ENCODE results near the gene AAMP.
"Not testable (repeated sequence)": the region's sequence is repeated elsewhere in the genome, so short reads cannot be mapped to it uniquely, and the experiment has no call there.

AAMP gene

GRCh38 chr2:218274586-218274985 lies 4.6 kb upstream of the AAMP start:
- no peak for DNase-seq (ENCODE audit: low spot score)

DNA sequence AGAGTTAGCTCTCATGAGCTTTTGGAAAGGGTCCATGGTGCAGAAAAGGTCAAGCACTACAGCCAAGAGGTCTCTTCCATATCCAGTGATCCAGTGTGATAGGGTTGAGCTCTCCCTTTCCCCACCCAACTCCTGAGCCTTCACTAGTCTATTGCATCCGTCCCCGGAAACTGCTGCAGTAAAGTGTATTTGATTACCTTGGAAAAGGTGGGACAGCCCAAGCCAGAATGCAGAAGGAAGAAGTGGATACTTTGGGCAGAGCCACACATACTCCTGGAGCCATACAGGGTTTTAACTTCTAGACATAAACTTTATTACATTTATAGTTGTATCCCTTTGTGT lies 3.9 kb upstream of the AAMP start:
- DNase-seq (ENCODE audit: low spot score), result no peak

DNA sequence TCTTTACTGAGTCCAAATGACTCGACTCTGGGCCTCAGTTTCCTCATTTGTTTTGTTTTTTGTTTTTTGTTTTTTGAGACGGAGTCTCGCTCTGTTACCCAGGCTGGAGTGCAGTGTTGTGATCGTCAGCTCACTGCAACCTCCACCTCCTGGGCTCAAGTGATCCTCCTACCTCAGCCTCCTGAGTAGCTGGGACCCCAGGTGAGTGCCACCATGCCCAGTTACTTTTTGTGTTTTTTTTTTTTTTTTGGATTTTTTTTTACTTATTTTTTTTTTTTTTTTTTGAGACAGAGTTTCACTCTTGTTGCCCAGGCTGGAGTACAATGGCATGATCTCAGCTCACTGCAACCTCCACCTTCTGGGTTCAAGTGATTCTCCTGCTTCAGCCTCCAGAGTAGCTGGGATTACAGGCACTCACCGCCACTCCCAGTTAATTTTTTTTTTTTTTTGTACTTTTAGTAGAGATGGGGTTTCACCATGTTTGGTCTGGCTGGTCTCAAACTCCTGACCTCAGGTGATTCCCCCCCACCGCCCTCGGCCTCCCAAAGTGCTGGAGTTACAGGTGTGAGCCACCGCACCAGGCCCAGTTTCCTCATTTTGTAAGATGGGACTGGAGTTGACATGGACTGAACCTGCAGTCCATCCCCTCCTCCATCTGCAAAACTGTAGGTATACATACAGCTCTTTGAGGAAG lies 3.4 kb upstream of the AAMP start:
- DNase-seq (ENCODE audit: low spot score), result not testable (repeated sequence)

DNA sequence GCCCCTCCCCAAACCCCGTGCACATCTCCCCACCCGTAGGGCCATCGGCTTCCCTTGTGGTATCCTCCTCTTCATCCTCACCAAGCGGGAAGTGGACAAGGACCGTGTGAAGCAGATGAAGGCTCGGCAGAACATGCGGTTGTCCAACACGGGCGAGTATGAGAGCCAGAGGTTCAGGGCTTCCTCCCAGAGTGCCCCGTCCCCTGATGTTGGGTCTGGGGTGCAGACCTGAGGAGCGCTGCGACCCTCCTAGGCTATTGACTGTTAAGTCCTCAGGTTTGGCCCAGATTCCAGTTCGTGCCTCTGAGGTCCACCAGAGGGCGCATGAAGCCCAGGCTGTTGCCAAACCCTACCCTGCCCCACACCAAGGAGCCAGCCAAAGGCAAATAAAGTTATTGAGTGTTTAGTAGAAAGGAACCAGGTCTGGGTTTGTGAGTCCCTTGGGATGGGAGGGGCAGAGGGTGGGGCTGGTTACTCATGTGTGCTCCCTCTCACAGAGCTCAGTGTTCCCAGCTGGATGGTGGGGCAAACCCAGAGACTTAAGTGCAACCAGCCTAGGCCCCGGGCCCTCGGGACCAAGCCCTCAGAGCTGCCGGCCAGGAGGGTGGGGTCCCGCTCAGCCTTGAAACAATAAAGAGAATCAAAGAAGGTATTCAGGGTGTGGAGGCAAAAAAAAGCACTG lies 2.7 kb upstream of the AAMP start:
- peak; percentile 93 for DNase-seq (ENCODE audit: low spot score)

DNA sequence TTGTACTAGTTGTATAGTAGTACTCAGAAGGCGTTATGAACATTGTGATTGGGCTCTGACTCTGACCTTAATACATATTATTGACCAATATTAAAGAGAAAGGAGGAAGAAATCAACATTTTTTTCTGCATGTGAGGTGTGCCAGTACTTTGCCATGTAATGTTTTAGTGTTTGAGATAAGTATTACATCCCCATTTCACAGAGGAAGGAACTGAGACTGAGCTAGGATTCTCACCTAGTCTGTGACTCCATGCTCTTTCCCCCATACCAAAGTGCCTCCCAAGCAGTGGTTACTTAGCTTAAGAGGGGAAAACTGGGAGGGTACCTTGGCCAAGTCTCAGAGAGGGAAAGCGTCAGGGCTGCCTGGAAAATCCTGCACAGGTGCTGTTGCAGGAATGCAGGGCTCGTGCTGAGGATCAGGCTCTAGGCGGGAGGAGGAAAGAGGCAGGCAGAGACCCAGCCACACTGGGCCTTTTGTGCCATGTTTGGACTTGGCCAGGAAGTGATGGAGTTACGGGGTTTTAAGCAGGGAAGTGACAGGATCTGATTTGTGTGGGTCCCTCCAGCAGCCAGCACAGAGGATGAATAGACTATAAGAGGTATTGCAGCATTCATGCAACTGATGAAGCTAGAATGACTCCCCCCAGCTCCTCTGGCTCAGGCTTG lies 2.1 kb upstream of the AAMP start:
- peak; percentile 31 for DNase-seq (ENCODE audit: low spot score)

GRCh38 chr2:218271487-218271797 lies 1.5 kb upstream of the AAMP start:
- peak; percentile 40 for DNase-seq (ENCODE audit: low spot score)

DNA sequence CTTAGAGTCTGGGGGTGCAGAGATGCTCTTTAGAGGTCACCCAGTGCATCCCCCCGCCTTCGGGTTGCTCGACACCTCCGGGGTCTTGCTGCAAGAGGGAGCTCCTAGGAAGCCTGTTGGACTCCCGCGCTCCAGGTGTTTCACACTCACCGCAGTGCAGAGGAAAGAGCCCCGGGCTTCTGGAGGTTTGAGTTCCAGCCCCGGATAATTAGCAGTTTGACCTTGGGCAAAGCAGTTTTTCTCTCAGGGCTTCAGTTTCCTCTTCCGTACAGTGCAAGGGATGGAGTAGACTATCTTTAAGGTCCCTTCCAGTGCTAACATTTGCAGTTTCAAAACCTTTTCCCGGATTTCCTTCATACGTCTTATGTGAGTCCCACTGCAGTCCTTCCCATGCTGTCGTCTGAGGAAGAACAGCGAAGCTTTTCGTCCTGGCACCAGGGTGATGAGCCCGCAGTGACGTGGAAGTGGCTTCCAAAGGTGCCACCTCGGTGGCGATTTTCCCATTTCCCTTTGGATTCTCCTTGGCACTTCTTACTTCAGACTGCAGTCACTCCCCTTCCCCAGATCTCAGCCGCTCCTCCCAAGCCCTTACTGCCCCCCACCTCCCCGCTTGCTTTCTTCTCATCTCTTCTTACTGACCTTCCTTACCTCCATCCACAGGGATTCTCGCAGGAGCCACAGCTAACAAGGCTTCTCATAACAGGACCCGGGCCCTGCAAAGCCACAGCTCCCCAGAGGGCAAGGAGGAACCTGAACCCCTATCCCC lies 967 bp upstream of the AAMP start:
- DNase-seq (ENCODE audit: low spot score), result peak; percentile 51

DNA sequence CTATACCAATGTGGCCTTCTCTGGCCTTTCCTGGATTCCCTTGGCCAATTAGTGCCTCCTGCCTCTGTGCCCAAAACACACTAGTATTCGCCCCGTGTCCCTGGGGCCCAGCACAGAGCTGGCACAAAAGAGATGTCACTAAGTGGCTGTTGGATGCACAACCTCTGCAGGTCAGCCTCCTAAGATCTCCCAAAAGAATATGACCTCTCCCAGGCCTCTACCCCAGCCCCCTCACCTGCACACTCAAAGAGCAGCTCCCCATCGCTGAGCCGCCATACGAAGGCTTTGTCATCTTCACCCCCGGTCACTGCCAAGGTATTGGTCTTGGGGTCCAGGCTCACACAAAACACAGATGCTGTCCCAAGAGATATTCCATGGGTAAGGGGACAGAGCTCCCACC lies 2.7 kb downstream of the AAMP start:
- no peak for DNase-seq (ENCODE audit: low spot score)

DNA sequence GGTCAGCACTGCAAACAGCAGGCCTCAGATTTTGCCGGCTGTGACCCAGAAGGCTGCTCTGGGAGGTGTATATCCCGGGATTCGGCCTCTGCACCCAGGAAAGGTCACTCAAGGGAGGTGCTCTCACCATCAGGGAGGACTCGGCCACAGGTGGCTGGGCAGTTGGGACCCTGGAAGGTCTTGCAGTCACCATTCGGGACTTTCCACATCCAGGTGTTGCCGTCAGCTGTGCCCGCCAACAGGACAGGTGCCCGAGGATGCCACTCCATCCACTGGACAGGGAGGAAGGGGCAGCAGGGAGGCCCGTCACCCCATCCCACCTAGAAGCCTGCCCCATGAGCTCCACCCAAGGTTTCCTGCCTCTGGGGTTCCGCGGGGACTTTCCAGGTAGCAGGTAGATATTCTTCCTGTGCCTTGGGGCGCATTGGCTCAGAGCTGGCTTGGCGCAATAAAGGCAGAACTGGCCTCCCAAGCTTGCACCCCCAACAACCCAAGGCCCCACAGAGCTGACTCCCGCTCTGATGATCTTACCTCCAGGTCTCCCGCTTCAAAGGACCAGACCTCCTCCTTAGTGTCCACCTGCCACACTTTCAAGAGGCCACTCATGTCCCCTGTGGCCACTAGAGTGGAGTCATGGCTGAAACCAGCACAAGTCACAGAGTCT lies 3.5 kb downstream of the AAMP start:
- DNase-seq (ENCODE audit: low spot score), result no peak

GRCh38 chr2:218265626-218266025 lies 4.3 kb downstream of the AAMP start:
- no peak for DNase-seq (ENCODE audit: low spot score)

DNA sequence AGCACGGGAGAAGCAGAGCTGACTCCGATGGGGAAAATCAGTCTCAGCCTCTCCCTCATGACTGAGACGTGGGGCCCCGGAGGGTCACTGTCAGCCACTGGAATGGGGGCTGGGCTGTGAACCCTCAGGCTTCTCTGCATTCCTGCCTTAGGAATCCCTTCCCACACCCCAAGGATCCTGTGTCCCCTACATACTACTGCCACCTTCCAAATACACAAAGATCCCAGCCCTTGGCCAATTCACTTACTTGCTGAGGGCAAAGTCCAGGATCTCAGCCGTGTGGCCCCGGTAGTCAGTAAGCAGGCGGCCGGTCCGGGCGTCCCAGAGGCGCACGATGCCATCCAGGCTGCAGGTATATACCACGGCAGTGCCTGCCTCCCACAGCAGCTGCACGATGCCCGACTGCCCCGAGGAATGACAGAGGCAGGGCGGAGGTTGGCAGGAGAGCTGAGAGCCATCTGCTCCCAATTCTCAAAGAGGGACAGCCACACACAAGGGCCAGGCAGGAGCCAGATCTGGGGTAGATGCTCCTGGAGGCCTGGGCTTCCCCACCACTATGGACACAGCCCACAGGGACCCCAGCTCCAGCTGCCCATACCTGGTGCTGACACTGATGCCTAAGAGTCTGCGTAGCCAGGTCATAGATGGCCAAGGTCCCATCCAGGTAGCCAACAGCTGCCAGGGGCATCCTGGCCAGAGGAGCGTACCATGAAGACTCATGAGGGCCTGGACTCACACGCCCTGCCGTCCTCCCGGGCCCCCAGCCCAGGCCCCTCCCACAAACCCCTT lies 5.0 kb downstream of the AAMP start:
- no peak for DNase-seq (ENCODE audit: low spot score)

DNA sequence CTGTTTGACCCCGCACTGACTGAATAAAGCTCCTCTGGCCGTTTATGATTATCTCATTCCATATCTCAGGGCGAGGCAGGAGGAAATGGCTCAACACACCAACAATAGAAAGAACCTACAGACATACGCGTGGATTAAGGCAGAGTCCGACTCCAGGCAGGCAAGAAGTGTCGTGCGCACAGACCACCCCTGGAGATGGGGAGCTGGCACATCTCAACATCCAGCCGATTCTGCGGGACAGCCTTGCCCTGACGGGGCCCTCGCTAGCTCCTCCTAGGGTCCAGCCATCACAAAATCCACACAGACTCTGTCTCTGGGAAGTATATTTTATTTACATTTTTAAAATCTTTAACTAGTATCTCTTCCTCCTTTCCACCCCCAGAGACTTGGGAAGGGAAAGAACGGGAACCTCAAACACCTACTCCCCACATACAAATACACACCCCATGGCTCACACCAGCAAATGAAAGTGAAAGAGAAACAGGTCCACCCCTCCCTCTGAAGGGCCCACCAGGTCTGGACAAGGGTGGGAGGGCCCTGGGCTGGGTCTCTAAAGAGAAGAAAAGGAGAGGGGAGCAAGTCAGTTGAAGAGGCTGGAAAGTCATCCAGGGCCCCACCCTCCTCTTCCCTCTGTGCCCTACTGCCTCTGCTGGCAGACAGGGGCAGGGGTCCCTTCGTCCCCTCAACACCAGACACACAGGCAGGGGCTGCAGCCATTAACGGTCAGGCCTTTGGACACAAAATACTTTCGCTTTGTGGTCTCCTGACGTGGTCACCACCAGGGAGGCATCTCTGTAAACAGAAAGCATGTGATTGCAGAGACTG lies 5.9 kb downstream of the AAMP start:
- no peak for DNase-seq (ENCODE audit: low spot score)

DNA sequence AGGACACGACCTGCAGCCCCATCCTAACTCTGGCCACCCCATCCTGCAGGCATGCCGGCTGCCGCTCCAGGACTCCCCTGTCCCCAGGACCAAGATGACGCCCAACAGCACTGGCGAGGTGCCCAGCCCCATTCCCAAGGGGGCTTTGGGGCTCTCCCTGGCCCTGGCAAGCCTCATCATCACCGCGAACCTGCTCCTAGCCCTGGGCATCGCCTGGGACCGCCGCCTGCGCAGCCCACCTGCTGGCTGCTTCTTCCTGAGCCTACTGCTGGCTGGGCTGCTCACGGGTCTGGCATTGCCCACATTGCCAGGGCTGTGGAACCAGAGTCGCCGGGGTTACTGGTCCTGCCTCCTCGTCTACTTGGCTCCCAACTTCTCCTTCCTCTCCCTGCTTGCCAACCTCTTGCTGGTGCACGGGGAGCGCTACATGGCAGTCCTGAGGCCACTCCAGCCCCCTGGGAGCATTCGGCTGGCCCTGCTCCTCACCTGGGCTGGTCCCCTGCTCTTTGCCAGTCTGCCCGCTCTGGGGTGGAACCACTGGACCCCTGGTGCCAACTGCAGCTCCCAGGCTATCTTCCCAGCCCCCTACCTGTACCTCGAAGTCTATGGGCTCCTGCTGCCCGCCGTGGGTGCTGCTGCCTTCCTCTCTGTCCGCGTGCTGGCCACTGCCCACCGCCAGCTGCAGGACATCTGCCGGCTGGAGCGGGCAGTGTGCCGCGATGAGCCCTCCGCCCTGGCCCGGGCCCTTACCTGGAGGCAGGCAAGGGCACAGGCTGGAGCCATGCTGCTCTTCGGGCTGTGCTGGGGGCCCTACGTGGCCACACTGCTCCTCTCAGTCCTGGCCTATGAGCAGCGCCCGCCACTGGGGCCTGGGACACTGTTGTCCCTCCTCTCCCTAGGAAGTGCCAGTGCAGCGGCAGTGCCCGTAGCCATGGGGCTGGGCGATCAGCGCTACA lies 7.0 kb downstream of the AAMP start:
- no peak for DNase-seq (ENCODE audit: low spot score)

DNA sequence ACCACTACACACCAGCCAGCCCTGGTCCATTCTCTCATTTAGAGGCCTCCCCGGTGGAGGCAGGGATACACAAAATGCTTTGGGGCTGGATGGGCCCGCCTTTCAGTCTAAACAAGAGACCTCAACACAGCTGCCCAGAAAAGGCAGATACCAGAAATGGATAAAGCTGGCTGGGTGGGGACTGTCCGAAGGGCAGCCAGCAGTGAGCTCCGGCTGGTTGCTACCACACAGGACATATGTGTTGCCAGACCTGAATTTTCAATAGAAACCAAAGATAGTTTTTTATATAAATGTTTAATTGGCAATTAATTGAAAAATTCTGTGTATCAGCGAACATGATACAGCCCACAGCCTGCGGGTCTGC lies 7.7 kb downstream of the AAMP start:
- DNase-seq (ENCODE audit: low spot score), result no peak

- no peak for DNase-seq (ENCODE audit: low spot score)
These were observed 8.3 kb downstream of the AAMP start for GRCh38 chr2:218261423-218262236.

GRCh38 chr2:218260742-218261422 lies 9.1 kb downstream of the AAMP start, which contains the start of gene GPBAR1:
Gene GPBAR1, plus strand, starts transcription at chr2:218261015. Its CDS starts 1,710 bp downstream, at chr2:218262725.
- no peak for DNase-seq (ENCODE audit: low spot score)

DNA sequence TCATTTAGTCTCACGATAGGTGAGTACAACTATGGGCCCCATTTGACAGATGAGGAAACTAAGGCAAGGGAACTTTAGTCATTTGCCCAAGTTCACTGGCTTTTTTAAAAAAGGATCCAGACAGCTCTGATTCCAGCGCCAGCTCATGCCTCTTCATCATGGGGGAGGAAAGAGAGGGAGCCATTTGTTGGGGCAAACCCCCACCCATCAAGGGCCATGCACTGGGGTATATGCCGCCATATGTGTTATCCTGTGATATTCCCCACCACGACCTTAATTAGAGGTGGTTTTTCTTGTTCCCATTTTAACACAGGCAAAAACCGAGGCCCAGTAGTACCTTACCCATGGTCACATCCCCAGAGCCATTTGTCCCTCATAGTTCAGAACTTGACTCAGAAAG lies 9.8 kb downstream of the AAMP start:
- no peak for DNase-seq (ENCODE audit: low spot score)

Measured in hematopoietic multipotent progenitor cell treated with erythropoietin and hydrocortisone succinate and interleukin-3 and kit ligand, for 17 days (in vitro differentiated cells).